ENCODE data around the gene ACAN. TPM values are rescaled to one million over a fixed set of nuclear protein-coding genes. Genes with fewer than 3 reads are reported as not detected.

Gene ACAN
- total and polyA plus RNA-seq, 2 donors from 2014 or later = 2.8 to 10.3 TPM

GRCh38 chr15:88881775-88882174 is 78.5 kb downstream of the ACAN start:
- Histone ChIP-seq H3K36me3 (ENCODE audit: control insufficient read depth in 2 of 3, insufficient read depth in 3 of 3, low read length in 3 of 3) (no peaks in the 10 kb centered on the region), H3K27me3 (ENCODE audit: control insufficient read depth, insufficient read depth, low read length) (no peaks in the 10 kb centered on the region), H3K9me3 (ENCODE audit: control insufficient read depth in 2 of 3, insufficient read depth in 1 of 3, low read length in 3 of 3) (no peaks in the 10 kb centered on the region), H3K4me1 (ENCODE audit: control insufficient read depth in 2 of 3, insufficient read depth in 2 of 3, low read depth in 1 of 3, low read length in 3 of 3) (no peaks in the 10 kb centered on the region), H3K4me3 (ENCODE audit: low read length in 3 of 3) (no peak overlapping the region), H3K9ac (ENCODE audit: low read length in 3 of 3) (no peak overlapping the region), H3K27ac (ENCODE audit: low read depth in 2 of 2, low read length in 2 of 2) (no peak overlapping the region)
- FAIRE-seq = no peak
- no peak for TF ChIP-seq CTCF (IDR thresholded peaks at IDR 0.05; ENCODE audit: borderline replicate concordance, extremely low read depth, insufficient read depth)
- intact Hi-C loops (cut with DNase I) = no loop called here
- no peak for DNase-seq

- intact Hi-C loops (cut with DNase I) = no loop called here
- Histone ChIP-seq H3K9me3 (ENCODE audit: control insufficient read depth in 2 of 3, insufficient read depth in 1 of 3, low read length in 3 of 3) (no peaks in the 10 kb centered on the region), H3K9ac (ENCODE audit: low read length in 3 of 3) (no peak overlapping the region), H3K36me3 (ENCODE audit: control insufficient read depth in 2 of 3, insufficient read depth in 3 of 3, low read length in 3 of 3) (no peaks in the 10 kb centered on the region), H3K27me3 (ENCODE audit: control insufficient read depth, insufficient read depth, low read length) (no peaks in the 10 kb centered on the region), H3K27ac (ENCODE audit: low read depth in 2 of 2, low read length in 2 of 2) (no peak overlapping the region), H3K4me1 (ENCODE audit: control insufficient read depth in 2 of 3, insufficient read depth in 2 of 3, low read depth in 1 of 3, low read length in 3 of 3) (no peaks in the 10 kb centered on the region), H3K4me3 (ENCODE audit: low read length in 3 of 3) (no peak overlapping the region)
- TF ChIP-seq CTCF (IDR thresholded peaks at IDR 0.05; ENCODE audit: borderline replicate concordance, extremely low read depth, insufficient read depth) = no peak
- FAIRE-seq = no peak
- no peak for DNase-seq
Observed at GRCh38 chr15:88882785-88883184, 79.5 kb downstream of the ACAN start.

DNA sequence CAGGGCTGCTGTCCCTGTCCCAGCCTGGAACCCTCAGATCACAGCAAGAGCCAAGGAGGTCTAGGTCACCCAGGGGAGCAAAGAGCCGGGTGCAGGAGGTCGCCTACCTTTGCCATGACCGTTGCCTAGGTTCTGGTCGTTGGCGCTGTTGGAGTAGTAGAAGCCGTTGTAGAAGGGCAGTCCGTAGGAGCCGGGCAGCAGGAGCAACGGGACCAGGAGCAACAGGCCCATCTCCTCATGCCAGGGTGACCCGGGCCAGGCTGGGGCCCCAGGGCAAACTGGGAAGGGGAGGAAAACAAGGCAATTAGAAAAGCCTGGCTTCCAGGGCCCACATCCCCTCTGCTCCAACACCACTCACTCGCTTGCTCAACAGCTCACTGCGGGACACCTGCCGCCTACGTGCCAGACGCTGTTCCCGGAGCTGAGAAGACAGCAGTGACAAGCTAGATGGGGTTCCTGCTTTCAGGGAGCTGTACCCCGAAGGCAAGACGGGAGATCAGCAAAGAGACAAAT is 83.9 kb downstream of the ACAN start:
- no peaks in the 10 kb centered on the region for H3K4me1 ChIP-seq (ENCODE audit: control insufficient read depth in 2 of 3, insufficient read depth in 2 of 3, low read depth in 1 of 3, low read length in 3 of 3)
- FAIRE-seq (no peak), DNase-seq (no peak)
- H3K9ac ChIP-seq (ENCODE audit: low read length in 3 of 3) = no peak overlapping the region
- no peaks in the 10 kb centered on the region for H3K36me3 ChIP-seq (ENCODE audit: control insufficient read depth in 2 of 3, insufficient read depth in 3 of 3, low read length in 3 of 3)
- H3K27me3 ChIP-seq (ENCODE audit: control insufficient read depth, insufficient read depth, low read length) = no peaks in the 10 kb centered on the region
- intact Hi-C loops (cut with DNase I) = no loop called here
- TF ChIP-seq CTCF (IDR thresholded peaks at IDR 0.05; ENCODE audit: borderline replicate concordance, extremely low read depth, insufficient read depth) = no peak
- H3K27ac ChIP-seq (ENCODE audit: low read depth in 2 of 2, low read length in 2 of 2) = no peak overlapping the region
- H3K4me3 ChIP-seq (ENCODE audit: low read length in 3 of 3) = no peak overlapping the region
- no peaks in the 10 kb centered on the region for H3K9me3 ChIP-seq (ENCODE audit: control insufficient read depth in 2 of 3, insufficient read depth in 1 of 3, low read length in 3 of 3)

DNA sequence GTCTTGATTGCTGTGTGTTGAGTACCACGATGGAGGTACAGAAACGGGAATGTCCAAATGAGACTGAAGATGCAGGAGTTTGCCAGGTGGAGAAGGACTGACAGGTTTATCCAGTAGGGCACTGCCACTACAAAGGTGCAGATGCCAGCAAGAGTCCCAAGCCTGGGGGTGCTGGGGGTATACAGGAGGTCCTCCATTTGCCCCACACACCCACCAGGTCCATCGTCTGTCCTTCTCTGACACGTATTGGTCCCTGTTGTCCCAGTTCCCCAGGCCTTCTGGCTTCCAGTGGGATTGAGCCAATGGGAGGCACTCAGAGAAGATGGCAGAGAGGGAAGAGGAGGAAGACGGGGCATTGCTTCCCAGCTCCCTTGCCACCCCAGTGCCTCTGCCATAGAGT is 85.5 kb downstream of the ACAN start:
- no peak for DNase-seq
- no peaks in the 10 kb centered on the region for H3K27me3 ChIP-seq (ENCODE audit: control insufficient read depth, insufficient read depth, low read length)
- no peaks in the 10 kb centered on the region for H3K4me1 ChIP-seq (ENCODE audit: control insufficient read depth in 2 of 3, insufficient read depth in 2 of 3, low read depth in 1 of 3, low read length in 3 of 3)
- no peaks in the 10 kb centered on the region for H3K36me3 ChIP-seq (ENCODE audit: control insufficient read depth in 2 of 3, insufficient read depth in 3 of 3, low read length in 3 of 3)
- H3K9me3 ChIP-seq (ENCODE audit: control insufficient read depth in 2 of 3, insufficient read depth in 1 of 3, low read length in 3 of 3) = no peaks in the 10 kb centered on the region
- no peak for FAIRE-seq
- no peak overlapping the region for H3K27ac ChIP-seq (ENCODE audit: low read depth in 2 of 2, low read length in 2 of 2)
- TF ChIP-seq CTCF (IDR thresholded peaks at IDR 0.05; ENCODE audit: borderline replicate concordance, extremely low read depth, insufficient read depth) = no peak
- no peak overlapping the region for H3K4me3 ChIP-seq (ENCODE audit: low read length in 3 of 3)
- intact Hi-C loops (cut with DNase I) = no loop called here
- no peak overlapping the region for H3K9ac ChIP-seq (ENCODE audit: low read length in 3 of 3)
